WI38 (cell line): ENCODE results near the gene MTM1.
A peak's percentile ranks its signal among the peaks of the same experiment; 100 is the strongest.

Experiments used
- H3K4me3 ChIP-seq: 2 replicates; pipeline ENCODE4 v1.5.1; 2011; ENCODE audit warnings: low read depth, mild to moderate bottlenecking, control low read depth, low read length
- CTCF ChIP-seq: IDR thresholded peaks from 2 replicates; pipeline ENCODE4 v1.5.1; 2012; ENCODE audit warnings: low read depth, mild to moderate bottlenecking, control low read depth, low read length

Gene MTM1

GRCh38 chrX:150568320-150569154 is at the start of gene MTM1:
Gene MTM1 (plus strand): TSS chrX:150568621. CDS start chrX:150592615, 23,994 bp downstream.
- TF ChIP-seq CTCF: no peak
- peak within 1 kb of the TSS; percentile 71 for H3K4me3 ChIP-seq

GRCh38 chrX:150522494-150522893 is 45.9 kb upstream of the MTM1 start:
- H3K4me3 ChIP-seq: no peak overlapping the region
- TF ChIP-seq CTCF: no peak

- H3K4me3 ChIP-seq: no peak overlapping the region
- TF ChIP-seq CTCF: no peak
Observed at GRCh38 chrX:150525061-150525919, 43.1 kb upstream of the MTM1 start.

- no peak overlapping the region for H3K4me3 ChIP-seq
- no peak for TF ChIP-seq CTCF
Observed at GRCh38 chrX:150526692-150527091, 41.7 kb upstream of the MTM1 start.

- H3K4me3 ChIP-seq: no peak overlapping the region
- TF ChIP-seq CTCF: no peak
Observed at GRCh38 chrX:150527108-150527507, 41.3 kb upstream of the MTM1 start.

- TF ChIP-seq CTCF: no peak
Observed at GRCh38 chrX:150529587-150529986, 38.8 kb upstream of the MTM1 start.

GRCh38 chrX:150530821-150531220 is 37.6 kb upstream of the MTM1 start:
- TF ChIP-seq CTCF: no peak
- no peak overlapping the region for H3K4me3 ChIP-seq

More at GRCh38 chrX:150529587-150529986, 38.8 kb upstream of the MTM1 start:
- H3K4me3 ChIP-seq: no peak overlapping the region
